IPS DF 6.9 (cell line): ENCODE results near the gene MPLKIP.
"Not testable (repeated sequence)": the region's sequence is repeated elsewhere in the genome, so short reads cannot be mapped to it uniquely, and the experiment has no call there.

ENCODE experiments used
- DNase-seq: peaks from one replicate; pipeline ENCODE4 v3.0.0-alpha.2; 2013; ENCODE audit warnings: low read depth, low spot score
- H3K27ac ChIP-seq: one replicate; pipeline ENCODE4 v1.5.1; 2013; ENCODE audit warnings: low read length, control low read depth
- H3K27me3 ChIP-seq: 2 replicates; pipeline ENCODE4 v1.6.1; 2013; ENCODE audit warnings: mild to moderate bottlenecking, low read length; ENCODE audit not compliant: control insufficient read depth, insufficient read depth
- H3K36me3 ChIP-seq: 2 replicates; pipeline ENCODE4 v1.6.1; 2013; ENCODE audit warnings: low read length; ENCODE audit not compliant: control insufficient read depth, insufficient read depth
- H3K4me1 ChIP-seq: 2 replicates; pipeline ENCODE4 v1.6.1; 2013; ENCODE audit warnings: low read length; ENCODE audit not compliant: control insufficient read depth, insufficient read depth
- H3K4me3 ChIP-seq: 2 replicates; pipeline ENCODE4 v1.5.1; 2013; ENCODE audit warnings: mild to moderate bottlenecking, low read length
- H3K9me3 ChIP-seq: 2 replicates; pipeline ENCODE4 v1.6.1; 2013; ENCODE audit warnings: low read length, inconsistent platforms; ENCODE audit not compliant: control insufficient read depth, insufficient read depth
- WGBS: extraction: QIAGEN DNeasy Blood & Tissue Kit; methylation state at CpG from one replicate; pipeline ENCODE4 v1.1.7; 2013; ENCODE audit warnings: mixed read lengths, missing lambda C conversion rate; ENCODE audit not compliant: insufficient read length, insufficient coverage; 5-methylcytosine and 5-hydroxymethylcytosine counted together

MPLKIP gene

GRCh38 chr7:40133561-40134427, 628 bp downstream of the MPLKIP start:
- Histone ChIP-seq H3K27ac (no peak overlapping the region), H3K27me3 (no peaks in the 10 kb centered on the region), H3K9me3 (no peaks in the 10 kb centered on the region), H3K4me3 (peak overlapping the region; percentile 87), H3K36me3 (no peaks in the 10 kb centered on the region; the same call in 1 of the 2 replicates), H3K4me1 (no peaks in the 10 kb centered on the region)
- WGBS: no CpG with 5 or more reads among the region's 36 CpGs
- no peak for DNase-seq

GRCh38 chr7:40122940-40123254, 11.5 kb downstream of the MPLKIP start:
- H3K27ac ChIP-seq: no peak overlapping the region
- WGBS: no CpG with 5 or more reads among the region's 2 CpGs
- DNase-seq: no peak
- no peaks in the 10 kb centered on the region for H3K27me3 ChIP-seq
- no peak overlapping the region for H3K4me3 ChIP-seq
- no peaks in the 10 kb centered on the region for H3K4me1 ChIP-seq
- no peaks in the 10 kb centered on the region for H3K36me3 ChIP-seq
- no peaks in the 10 kb centered on the region for H3K9me3 ChIP-seq

- not testable (repeated sequence) for H3K4me1 ChIP-seq
These were observed 12.1 kb downstream of the MPLKIP start for GRCh38 chr7:40122100-40122939.

GRCh38 chr7:40120020-40120419, 14.4 kb downstream of the MPLKIP start:
- Histone ChIP-seq H3K27me3 (no peaks in the 10 kb centered on the region), H3K36me3 (no peaks in the 10 kb centered on the region), H3K9me3 (no peaks in the 10 kb centered on the region), H3K4me1 (no peaks in the 10 kb centered on the region), H3K4me3 (no peak overlapping the region), H3K27ac (no peak overlapping the region)
- no CpG with 5 or more reads among the region's 5 CpGs for WGBS
- no peak for DNase-seq

More at GRCh38 chr7:40122100-40122939, 12.1 kb downstream of the MPLKIP start:
- H3K9me3 ChIP-seq, H3K27me3 ChIP-seq, DNase-seq, H3K4me3 ChIP-seq, H3K36me3 ChIP-seq, H3K27ac ChIP-seq: not testable (repeated sequence)
- no CpG with 5 or more reads among the region's 14 CpGs for WGBS

- H3K27ac ChIP-seq, H3K4me3 ChIP-seq, H3K4me1 ChIP-seq, H3K36me3 ChIP-seq, DNase-seq, H3K9me3 ChIP-seq, H3K27me3 ChIP-seq: not testable (repeated sequence)
- no CpG with 5 or more reads among the region's 7 CpGs for whole genome bisulfite sequencing
These were observed 16.2 kb downstream of the MPLKIP start for GRCh38 chr7:40118201-40118600.

- H3K27me3 ChIP-seq, H3K9me3 ChIP-seq, H3K36me3 ChIP-seq, H3K4me3 ChIP-seq, H3K4me1 ChIP-seq, DNase-seq, H3K27ac ChIP-seq: not testable (repeated sequence)
- no CpG with 5 or more reads among the region's 9 CpGs for WGBS
These were observed 17.2 kb downstream of the MPLKIP start for GRCh38 chr7:40117199-40117598.

- WGBS: no CpG with 5 or more reads among the region's 2 CpGs
- no peak overlapping the region for H3K27ac ChIP-seq
- DNase-seq: no peak
- no peak overlapping the region for H3K4me3 ChIP-seq
- H3K27me3 ChIP-seq: no peaks in the 10 kb centered on the region
- no peaks in the 10 kb centered on the region for H3K36me3 ChIP-seq
- no peaks in the 10 kb centered on the region for H3K9me3 ChIP-seq
- no peaks in the 10 kb centered on the region; the same call in 1 of the 2 replicates for H3K4me1 ChIP-seq
These were observed 18.5 kb downstream of the MPLKIP start for GRCh38 chr7:40115936-40116335.

- WGBS: no CpG with 5 or more reads among the region's 4 CpGs
- H3K9me3 ChIP-seq: no peaks in the 10 kb centered on the region
- H3K27ac ChIP-seq: no peak overlapping the region
- DNase-seq: no peak
- no peak overlapping the region for H3K4me3 ChIP-seq
- no peaks in the 10 kb centered on the region for H3K27me3 ChIP-seq
- H3K36me3 ChIP-seq: no peaks in the 10 kb centered on the region
- H3K4me1 ChIP-seq: no peaks in the 10 kb centered on the region
These were observed 28.4 kb downstream of the MPLKIP start for GRCh38 chr7:40105879-40106473.

GRCh38 chr7:40102897-40103296, 31.5 kb downstream of the MPLKIP start:
- WGBS: no CpG with 5 or more reads among the region's 2 CpGs

GRCh38 chr7:40101201-40101600, 33.2 kb downstream of the MPLKIP start:
- no peaks in the 10 kb centered on the region for H3K36me3 ChIP-seq
- no peak for DNase-seq
- no CpG with 5 or more reads among the region's 3 CpGs for WGBS

More at GRCh38 chr7:40102897-40103296, 31.5 kb downstream of the MPLKIP start:
- Histone ChIP-seq H3K4me3 (no peak overlapping the region), H3K4me1 (no peaks in the 10 kb centered on the region), H3K27me3 (no peaks in the 10 kb centered on the region), H3K27ac (no peak overlapping the region), H3K36me3 (no peaks in the 10 kb centered on the region), H3K9me3 (no peaks in the 10 kb centered on the region)
- DNase-seq: no peak

More at GRCh38 chr7:40101201-40101600, 33.2 kb downstream of the MPLKIP start:
- no peaks in the 10 kb centered on the region for H3K4me1 ChIP-seq
- no peaks in the 10 kb centered on the region for H3K9me3 ChIP-seq
- H3K27ac ChIP-seq: no peak overlapping the region
- no peak overlapping the region for H3K4me3 ChIP-seq
- no peaks in the 10 kb centered on the region for H3K27me3 ChIP-seq
